HepG2 (cell line): ENCODE measurements around the gene CRAMP1. TPM values are rescaled to one million over a fixed set of nuclear protein-coding genes. Genes with fewer than 3 reads are reported as not detected.
A peak's percentile ranks its signal among the peaks of the same experiment; 100 is the strongest.

Experiments
- HNRNPLL ChIP-seq: fragments of 200-400 bp; formaldehyde crosslinking; IDR thresholded peaks from 2 replicates; pipeline ENCODE4 v1.6.1; 2017; ENCODE audit warnings: mild to moderate bottlenecking, low read depth, low read length; ENCODE audit not compliant: poor library complexity, severe bottlenecking
- IKZF1 ChIP-seq: fragments of 450-650 bp; IDR thresholded peaks from 2 replicates; pipeline ENCODE4 v1.7.1; 2016
- LCORL ChIP-seq, 2 experiments: fragments of 450-650 bp in 1 of 2; sonication (generic) in 1 of 2; formaldehyde crosslinking in 1 of 2; IDR thresholded peaks; 2 replicates each; pipeline versions ENCODE4 v1.5.0 to v1.6.1; 2017 to 2020; ENCODE audit warnings: antibody characterized with exemption in 1 of 2, missing genetic modification reagents in 1 of 2
- MAFG ChIP-seq: sonication (generic); formaldehyde crosslinking; IDR thresholded peaks from 2 replicates; pipeline ENCODE4 v1.5.1; 2020; ENCODE audit warnings: mild to moderate bottlenecking, missing genetic modification reagents
- MEIS1 ChIP-seq: sonication (generic); formaldehyde crosslinking; IDR thresholded peaks from 2 replicates; pipeline ENCODE4 v1.9.0; 2021; ENCODE audit warnings: mild to moderate bottlenecking, missing genetic modification reagents, moderate library complexity, borderline replicate concordance
- NCOA2 ChIP-seq: sonication (generic); formaldehyde crosslinking; IDR thresholded peaks from 2 replicates; pipeline ENCODE4 v1.8.0; 2022; ENCODE audit warnings: inconsistent platforms
- NFYB ChIP-seq: sonication (generic); formaldehyde crosslinking; IDR thresholded peaks from 2 replicates; pipeline ENCODE4 v1.4.0; 2020; ENCODE audit warnings: missing genetic modification reagents
- SOX13 ChIP-seq, 3 experiments: fragments of 450-650 bp in 1 of 3; sonication (generic) in 1 of 3; formaldehyde crosslinking in 1 of 3; IDR thresholded peaks in 2 of 3; conservative IDR thresholded peaks in 1 of 3; 2 replicates each; pipeline versions ENCODE4 v1.5.0 to v1.6.1; 2016 to 2020; ENCODE audit warnings: antibody characterized with exemption in 1 of 3, mild to moderate bottlenecking in 1 of 3, missing compliant biosample characterization in 1 of 3, missing genetic modification reagents in 1 of 3, moderate library complexity in 1 of 3
- TAF15 ChIP-seq: fragments of 200-400 bp; formaldehyde crosslinking; IDR thresholded peaks from one replicate; pipeline ENCODE4 v1.6.1; 2018; ENCODE audit warnings: mild to moderate bottlenecking, low read depth, low read length; ENCODE audit not compliant: poor library complexity, severe bottlenecking
- TARDBP ChIP-seq: sonication (generic); formaldehyde crosslinking; IDR thresholded peaks from 2 replicates; pipeline ENCODE4 v1.8.0; 2022; ENCODE audit warnings: mild to moderate bottlenecking, missing genetic modification reagents
- ZBTB7A ChIP-seq: sonication (generic); formaldehyde crosslinking; IDR thresholded peaks from 2 replicates; pipeline ENCODE4 v1.8.0; 2022; ENCODE audit warnings: mild to moderate bottlenecking, missing genetic modification reagents
- ZFP36L1 ChIP-seq: sonication (generic); formaldehyde crosslinking; IDR thresholded peaks from 2 replicates; pipeline ENCODE4 v1.8.0; 2022; ENCODE audit warnings: mild to moderate bottlenecking, missing genetic modification reagents, moderate library complexity
- ZNF333 ChIP-seq: sonication (generic); formaldehyde crosslinking; IDR thresholded peaks from 2 replicates; pipeline ENCODE4 v1.4.0; 2020; ENCODE audit warnings: mild to moderate bottlenecking, missing genetic modification reagents, borderline replicate concordance
- ZNF572 ChIP-seq: sonication (generic); formaldehyde crosslinking; IDR thresholded peaks from 2 replicates; pipeline ENCODE4 v1.5.1; 2020; ENCODE audit warnings: mild to moderate bottlenecking, missing genetic modification reagents
- ZNF598 ChIP-seq: sonication (generic); formaldehyde crosslinking; IDR thresholded peaks from 2 replicates; pipeline ENCODE4 v1.5.1; 2020; ENCODE audit warnings: mild to moderate bottlenecking, missing genetic modification reagents, borderline replicate concordance
- polyA plus RNA-seq, 8 experiments: library from polyadenylated mRNA; depleted of rRNA in 3 of 8; stranded (reverse) in 7 of 8; unstranded in 1 of 8; fragments of >200 nt; fragmentation: Illumina TruSeq in 4 of 8; extraction: Trizol in 4 of 8; gene quantifications; 2 replicates each; pipeline versions ENCODE4 v1.2.1 to v1.2.3, GENCODE V29; 2011 to 2016; ENCODE audit warnings: low read depth in 4 of 8, missing spikeins in 1 of 8, mixed read lengths in 1 of 8; ENCODE audit not compliant: insufficient read depth in 1 of 8
- total RNA-seq, 5 experiments: library from RNA; depleted of rRNA; stranded (reverse); fragments of >200 nt; fragmentation: Illumina TruSeq; extraction: Trizol; gene quantifications; 2 replicates each; pipeline ENCODE4 v1.2.3, GENCODE V29; 2016; ENCODE audit warnings: low read depth in 1 of 5
- TF ChIP-seq, protein P1 (sequence below): sonication (generic); formaldehyde crosslinking; IDR thresholded peaks from 2 replicates; pipeline ENCODE4 v1.5.1; 2020; ENCODE audit warnings: mild to moderate bottlenecking, missing genetic modification reagents, moderate library complexity
- TF ChIP-seq, protein P2 (sequence below): sonication (generic); formaldehyde crosslinking; conservative IDR thresholded peaks from 2 replicates; pipeline ENCODE4 v1.8.0; 2022; ENCODE audit warnings: mild to moderate bottlenecking, moderate library complexity, missing genetic modification reagents
- TF ChIP-seq, protein P3 (sequence below): sonication (generic); formaldehyde crosslinking; IDR thresholded peaks from 2 replicates; pipeline ENCODE4 v1.4.0; 2020; ENCODE audit warnings: mild to moderate bottlenecking, missing genetic modification reagents

CRAMP1 gene
- total and polyA plus RNA-seq, 2 of the 13 experiments (the other 11 are each of a cell fraction or from before 2014, with no cell fraction given), result 6.8 to 9.7 TPM

DNA sequence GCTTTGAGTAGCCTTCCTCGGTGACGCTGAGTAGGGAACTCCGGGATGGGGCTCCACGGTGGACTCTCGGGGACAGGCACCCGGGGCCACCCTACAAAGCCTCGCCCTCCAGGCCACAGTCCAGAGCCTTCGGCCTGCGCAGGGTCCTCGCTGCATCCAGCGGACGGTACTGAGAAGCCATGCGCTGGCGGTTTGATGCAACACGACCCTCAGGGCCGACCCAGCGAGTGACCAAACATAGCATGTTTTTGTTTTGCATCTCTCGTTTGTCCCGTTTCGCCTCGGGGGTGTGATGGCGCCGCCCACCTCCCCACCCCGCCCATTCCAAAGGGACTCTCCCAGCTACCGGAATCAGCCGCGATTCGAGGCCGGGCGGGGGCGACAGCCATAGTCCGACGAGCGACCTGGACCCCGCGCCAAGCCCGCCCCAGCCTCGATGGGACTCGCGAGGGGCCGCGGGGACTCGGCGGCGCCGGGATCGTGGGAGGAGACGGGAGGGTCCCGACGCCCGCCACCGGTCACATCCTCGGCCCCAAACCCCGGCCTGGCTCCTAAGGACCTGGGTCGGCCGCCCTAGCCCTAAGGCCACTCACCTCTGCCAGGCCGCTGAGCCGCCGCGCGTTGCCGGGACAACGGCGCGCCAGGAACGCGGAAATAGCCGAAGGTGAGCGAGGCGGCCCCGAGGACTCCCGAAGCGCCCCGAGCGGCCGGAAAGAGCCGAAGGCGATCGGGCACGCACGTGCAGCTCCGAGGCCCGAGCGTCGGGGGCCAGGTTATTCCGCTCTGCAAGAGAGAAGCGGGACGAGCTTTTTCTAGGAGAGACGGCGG is 1.9 kb upstream of the CRAMP1 start (continued):
- TF ChIP-seq ZNF598 (no peak), MAFG (CRISPR knock-in tag) (no peak), NCOA2 (CRISPR knock-in tag) (no peak), ZNF572 (CRISPR knock-in tag) (peak; percentile 64; the same call in 1 of the 2 replicates), ZBTB7A (CRISPR knock-in tag) (0 out of 2 replicates have a peak, but pooled peaks have one; percentile 38), ZNF333 (CRISPR knock-in tag) (peak; percentile 47; the same call in 1 of the 2 replicates), TARDBP (CRISPR knock-in tag) (peak; percentile 56), NFYB (CRISPR knock-in tag) (no peak; the same call in 1 of the 2 replicates), TAF15 (no peak), HNRNPLL (peak; percentile 47), ZFP36L1 (CRISPR knock-in tag) (no peak), IKZF1 (no peak), SOX13 (IDR thresholded peaks at IDR 0.05) (no peak), SOX13 (CRISPR knock-in tag; conservative IDR thresholded peaks at IDR 0.05 in 1 of 2, IDR thresholded peaks at IDR 0.05 in 1 of 2) (no peak; a peak in 1 of 4 replicates), LCORL (IDR thresholded peaks at IDR 0.05) (no peak), LCORL (CRISPR knock-in tag; IDR thresholded peaks at IDR 0.05) (peak; percentile 31; the same call in 1 of the 2 replicates), MEIS1 (CRISPR knock-in tag) (no peak)
- TF ChIP-seq, protein P1, sequence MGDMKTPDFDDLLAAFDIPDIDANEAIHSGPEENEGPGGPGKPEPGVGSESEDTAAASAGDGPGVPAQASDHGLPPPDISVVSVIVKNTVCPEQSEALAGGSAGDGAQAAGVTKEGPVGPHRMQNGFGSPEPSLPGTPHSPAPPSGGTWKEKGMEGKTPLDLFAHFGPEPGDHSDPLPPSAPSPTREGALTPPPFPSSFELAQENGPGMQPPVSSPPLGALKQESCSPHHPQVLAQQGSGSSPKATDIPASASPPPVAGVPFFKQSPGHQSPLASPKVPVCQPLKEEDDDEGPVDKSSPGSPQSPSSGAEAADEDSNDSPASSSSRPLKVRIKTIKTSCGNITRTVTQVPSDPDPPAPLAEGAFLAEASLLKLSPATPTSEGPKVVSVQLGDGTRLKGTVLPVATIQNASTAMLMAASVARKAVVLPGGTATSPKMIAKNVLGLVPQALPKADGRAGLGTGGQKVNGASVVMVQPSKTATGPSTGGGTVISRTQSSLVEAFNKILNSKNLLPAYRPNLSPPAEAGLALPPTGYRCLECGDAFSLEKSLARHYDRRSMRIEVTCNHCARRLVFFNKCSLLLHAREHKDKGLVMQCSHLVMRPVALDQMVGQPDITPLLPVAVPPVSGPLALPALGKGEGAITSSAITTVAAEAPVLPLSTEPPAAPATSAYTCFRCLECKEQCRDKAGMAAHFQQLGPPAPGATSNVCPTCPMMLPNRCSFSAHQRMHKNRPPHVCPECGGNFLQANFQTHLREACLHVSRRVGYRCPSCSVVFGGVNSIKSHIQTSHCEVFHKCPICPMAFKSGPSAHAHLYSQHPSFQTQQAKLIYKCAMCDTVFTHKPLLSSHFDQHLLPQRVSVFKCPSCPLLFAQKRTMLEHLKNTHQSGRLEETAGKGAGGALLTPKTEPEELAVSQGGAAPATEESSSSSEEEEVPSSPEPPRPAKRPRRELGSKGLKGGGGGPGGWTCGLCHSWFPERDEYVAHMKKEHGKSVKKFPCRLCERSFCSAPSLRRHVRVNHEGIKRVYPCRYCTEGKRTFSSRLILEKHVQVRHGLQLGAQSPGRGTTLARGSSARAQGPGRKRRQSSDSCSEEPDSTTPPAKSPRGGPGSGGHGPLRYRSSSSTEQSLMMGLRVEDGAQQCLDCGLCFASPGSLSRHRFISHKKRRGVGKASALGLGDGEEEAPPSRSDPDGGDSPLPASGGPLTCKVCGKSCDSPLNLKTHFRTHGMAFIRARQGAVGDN, result peak; percentile 87
- TF ChIP-seq, protein P2, sequence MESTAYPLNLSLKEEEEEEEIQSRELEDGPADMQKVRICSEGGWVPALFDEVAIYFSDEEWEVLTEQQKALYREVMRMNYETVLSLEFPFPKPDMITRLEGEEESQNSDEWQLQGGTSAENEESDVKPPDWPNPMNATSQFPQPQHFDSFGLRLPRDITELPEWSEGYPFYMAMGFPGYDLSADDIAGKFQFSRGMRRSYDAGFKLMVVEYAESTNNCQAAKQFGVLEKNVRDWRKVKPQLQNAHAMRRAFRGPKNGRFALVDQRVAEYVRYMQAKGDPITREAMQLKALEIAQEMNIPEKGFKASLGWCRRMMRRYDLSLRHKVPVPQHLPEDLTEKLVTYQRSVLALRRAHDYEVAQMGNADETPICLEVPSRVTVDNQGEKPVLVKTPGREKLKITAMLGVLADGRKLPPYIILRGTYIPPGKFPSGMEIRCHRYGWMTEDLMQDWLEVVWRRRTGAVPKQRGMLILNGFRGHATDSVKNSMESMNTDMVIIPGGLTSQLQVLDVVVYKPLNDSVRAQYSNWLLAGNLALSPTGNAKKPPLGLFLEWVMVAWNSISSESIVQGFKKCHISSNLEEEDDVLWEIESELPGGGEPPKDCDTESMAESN (CRISPR knock-in tag), result 0 out of 2 replicates have a peak, but pooled peaks have one; percentile 47
- TF ChIP-seq, protein P3, sequence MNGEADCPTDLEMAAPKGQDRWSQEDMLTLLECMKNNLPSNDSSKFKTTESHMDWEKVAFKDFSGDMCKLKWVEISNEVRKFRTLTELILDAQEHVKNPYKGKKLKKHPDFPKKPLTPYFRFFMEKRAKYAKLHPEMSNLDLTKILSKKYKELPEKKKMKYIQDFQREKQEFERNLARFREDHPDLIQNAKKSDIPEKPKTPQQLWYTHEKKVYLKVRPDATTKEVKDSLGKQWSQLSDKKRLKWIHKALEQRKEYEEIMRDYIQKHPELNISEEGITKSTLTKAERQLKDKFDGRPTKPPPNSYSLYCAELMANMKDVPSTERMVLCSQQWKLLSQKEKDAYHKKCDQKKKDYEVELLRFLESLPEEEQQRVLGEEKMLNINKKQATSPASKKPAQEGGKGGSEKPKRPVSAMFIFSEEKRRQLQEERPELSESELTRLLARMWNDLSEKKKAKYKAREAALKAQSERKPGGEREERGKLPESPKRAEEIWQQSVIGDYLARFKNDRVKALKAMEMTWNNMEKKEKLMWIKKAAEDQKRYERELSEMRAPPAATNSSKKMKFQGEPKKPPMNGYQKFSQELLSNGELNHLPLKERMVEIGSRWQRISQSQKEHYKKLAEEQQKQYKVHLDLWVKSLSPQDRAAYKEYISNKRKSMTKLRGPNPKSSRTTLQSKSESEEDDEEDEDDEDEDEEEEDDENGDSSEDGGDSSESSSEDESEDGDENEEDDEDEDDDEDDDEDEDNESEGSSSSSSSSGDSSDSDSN, result peak; percentile 82
